Measurements from ENCODE around the gene ELL2. TPM values are rescaled to one million over a fixed set of nuclear protein-coding genes. Genes with fewer than 3 reads are reported as not detected.

Gene ELL2
- total RNA-seq, 4 donors from 2014 or later, result 72.2 to 87.6 (median 79.6) TPM

DNA sequence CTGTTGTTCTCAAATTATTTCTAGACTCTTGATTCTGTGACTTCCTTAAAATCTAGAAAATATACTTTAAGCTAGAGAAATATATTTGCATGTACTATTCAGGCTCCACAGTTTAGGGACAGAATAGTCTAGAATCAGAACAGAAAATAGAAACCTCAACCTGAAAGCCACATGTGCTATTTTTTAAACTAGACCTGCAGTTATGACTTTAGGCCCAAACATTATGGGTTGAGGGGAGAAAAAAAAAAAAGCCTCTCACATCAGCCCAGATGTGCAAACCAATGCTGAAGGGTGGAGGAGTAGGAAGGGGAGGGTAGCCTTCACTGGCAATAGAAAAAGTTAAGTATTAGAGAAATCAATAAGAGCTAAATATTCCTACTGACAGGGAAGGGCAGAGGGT, 35.7 kb downstream of the ELL2 start:
- no peak overlapping the region for H3K27ac ChIP-seq

DNA sequence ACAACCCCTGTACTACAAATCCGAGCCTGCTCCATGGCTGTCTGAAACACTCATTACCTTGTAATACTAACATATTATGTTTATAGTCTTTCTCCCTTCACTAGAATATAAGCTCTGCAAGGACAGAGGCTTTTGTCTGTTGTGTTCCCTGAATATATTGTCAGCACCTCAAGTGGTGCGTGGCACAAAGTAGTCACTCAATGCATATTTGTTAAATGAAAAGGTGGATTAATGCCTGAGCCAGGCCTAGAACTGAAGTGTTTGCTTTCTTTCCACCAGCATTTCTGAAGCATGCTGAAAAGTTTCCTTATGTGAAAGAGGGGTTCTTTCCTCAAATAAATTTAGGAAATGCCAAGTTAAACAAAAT, 36.3 kb downstream of the ELL2 start:
- peaks cover 0 to 4% (median 1%) of the 10 kb centered on the region in 4 donors for H3K4me1 ChIP-seq
- WGBS, 2 donors, result 91% methylated on average over 2 of the region's 2 CpGs
- H3K27me3 ChIP-seq, result no peaks in the 10 kb centered on the region
- no peaks in the 10 kb centered on the region for H3K9me3 ChIP-seq
- peaks cover 0 to 8% (median 0%) of the 10 kb centered on the region in 3 donors for H3K36me3 ChIP-seq
- TF ChIP-seq, protein P1, sequence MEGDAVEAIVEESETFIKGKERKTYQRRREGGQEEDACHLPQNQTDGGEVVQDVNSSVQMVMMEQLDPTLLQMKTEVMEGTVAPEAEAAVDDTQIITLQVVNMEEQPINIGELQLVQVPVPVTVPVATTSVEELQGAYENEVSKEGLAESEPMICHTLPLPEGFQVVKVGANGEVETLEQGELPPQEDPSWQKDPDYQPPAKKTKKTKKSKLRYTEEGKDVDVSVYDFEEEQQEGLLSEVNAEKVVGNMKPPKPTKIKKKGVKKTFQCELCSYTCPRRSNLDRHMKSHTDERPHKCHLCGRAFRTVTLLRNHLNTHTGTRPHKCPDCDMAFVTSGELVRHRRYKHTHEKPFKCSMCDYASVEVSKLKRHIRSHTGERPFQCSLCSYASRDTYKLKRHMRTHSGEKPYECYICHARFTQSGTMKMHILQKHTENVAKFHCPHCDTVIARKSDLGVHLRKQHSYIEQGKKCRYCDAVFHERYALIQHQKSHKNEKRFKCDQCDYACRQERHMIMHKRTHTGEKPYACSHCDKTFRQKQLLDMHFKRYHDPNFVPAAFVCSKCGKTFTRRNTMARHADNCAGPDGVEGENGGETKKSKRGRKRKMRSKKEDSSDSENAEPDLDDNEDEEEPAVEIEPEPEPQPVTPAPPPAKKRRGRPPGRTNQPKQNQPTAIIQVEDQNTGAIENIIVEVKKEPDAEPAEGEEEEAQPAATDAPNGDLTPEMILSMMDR (IDR thresholded peaks at IDR 0.05), result no peak
- TF ChIP-seq POLR2A (IDR thresholded peaks at IDR 0.05) (no peak), EP300 (IDR thresholded peaks at IDR 0.05) (no peak)
- DNase-seq (ENCODE audit: low spot score in 2 of 2), result no peak
- no peak overlapping the region for H3K27ac ChIP-seq
- no peak overlapping the region for H3K4me3 ChIP-seq

More for the DNA sequence above, 35.7 kb downstream of the ELL2 start:
- Histone ChIP-seq H3K4me1 (peaks cover 0 to 4% (median 1%) of the 10 kb centered on the region in 4 donors), H3K36me3 (peaks cover 0 to 8% (median 0%) of the 10 kb centered on the region in 3 donors), H3K9me3 (no peaks in the 10 kb centered on the region), H3K4me3 (no peak overlapping the region), H3K27me3 (no peaks in the 10 kb centered on the region)
- DNase-seq (ENCODE audit: low spot score in 2 of 2), result no peak
- TF ChIP-seq, protein P1 (IDR thresholded peaks at IDR 0.05), result no peak
- TF ChIP-seq POLR2A (IDR thresholded peaks at IDR 0.05), result no peak
- TF ChIP-seq EP300 (IDR thresholded peaks at IDR 0.05), result no peak

DNA sequence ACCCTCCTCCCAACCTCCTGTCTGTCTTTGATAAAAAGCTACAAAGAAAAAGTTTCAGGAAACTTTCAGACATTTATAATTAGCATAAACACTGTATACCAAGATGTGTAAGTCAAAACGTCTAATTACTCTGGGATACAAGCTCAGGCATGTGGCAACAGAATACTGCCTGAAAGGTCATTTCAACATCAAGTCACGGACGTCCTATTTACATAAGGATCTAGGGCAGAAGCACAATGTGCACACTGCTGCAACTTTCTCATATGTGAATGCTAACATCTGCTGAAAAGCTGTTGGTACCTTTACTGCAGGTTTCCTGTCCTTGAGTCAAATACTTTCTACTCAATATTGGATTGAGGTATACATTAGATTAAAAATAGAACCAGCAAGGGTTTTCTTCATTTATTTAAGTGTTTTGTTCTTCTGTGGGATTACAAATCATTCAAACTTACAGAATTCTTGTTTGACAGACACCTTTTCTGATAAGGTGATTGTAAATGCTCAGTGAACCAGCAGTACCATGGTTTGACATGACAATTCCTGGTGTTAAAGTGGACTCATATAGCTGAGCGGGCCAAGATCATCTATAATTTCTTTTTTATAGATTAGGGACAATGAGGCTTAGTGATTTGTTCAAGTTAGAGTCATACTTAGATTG, 36.8 kb downstream of the ELL2 start:
- H3K27me3 ChIP-seq, result no peaks in the 10 kb centered on the region
- H3K27ac ChIP-seq, result no peak overlapping the region
- 55 to 62% methylated on average over 4 of the region's 4 CpGs for WGBS, 2 donors
- peaks cover 0 to 8% (median 0%) of the 10 kb centered on the region in 3 donors for H3K36me3 ChIP-seq
- H3K4me1 ChIP-seq, result peaks cover 0 to 4% (median 2%) of the 10 kb centered on the region in 4 donors
- TF ChIP-seq, protein P1 (IDR thresholded peaks at IDR 0.05), result no peak
- TF ChIP-seq EP300 (IDR thresholded peaks at IDR 0.05), result no peak
- TF ChIP-seq POLR2A (IDR thresholded peaks at IDR 0.05), result no peak
- no peaks in the 10 kb centered on the region for H3K9me3 ChIP-seq
- H3K4me3 ChIP-seq, result no peak overlapping the region
- no peak for DNase-seq (ENCODE audit: low spot score in 2 of 2)

DNA sequence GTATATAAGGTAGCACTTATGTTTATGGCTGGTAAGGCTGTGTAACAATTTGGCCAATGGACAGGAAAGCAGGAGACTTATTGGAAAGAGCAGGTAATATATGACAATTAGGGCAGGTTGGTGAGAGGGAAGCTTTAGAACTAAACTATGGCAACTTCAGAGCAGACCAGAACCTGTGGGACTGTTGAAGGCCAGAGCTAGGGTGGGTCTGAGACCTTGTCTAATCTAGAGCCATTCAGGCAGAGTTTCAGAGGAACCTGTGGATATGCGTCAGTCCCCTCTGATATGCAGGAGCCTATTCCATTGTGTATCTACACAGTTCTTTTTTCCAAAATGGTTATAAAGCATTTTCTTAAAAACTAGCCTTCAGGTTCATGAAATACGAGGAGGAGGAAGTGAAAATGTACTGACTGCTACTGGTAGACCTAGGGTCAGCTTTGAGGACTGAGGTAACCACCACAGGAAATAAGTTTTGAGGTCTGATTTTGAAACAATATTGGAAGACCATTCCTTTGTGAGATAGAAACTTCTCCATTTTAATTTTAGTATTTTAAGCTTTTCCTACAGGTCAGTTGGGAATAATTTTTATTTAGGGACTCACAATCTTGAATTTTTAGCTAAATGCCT, 37.6 kb downstream of the ELL2 start:
- no peak overlapping the region for H3K27ac ChIP-seq
- no peak overlapping the region for H3K4me3 ChIP-seq
- WGBS, 2 donors, result 83 to 87% methylated on average over 2 of the region's 2 CpGs
- no peaks in the 10 kb centered on the region for H3K9me3 ChIP-seq
- TF ChIP-seq POLR2A (IDR thresholded peaks at IDR 0.05) (no peak), EP300 (IDR thresholded peaks at IDR 0.05) (no peak)
- TF ChIP-seq, protein P1 (IDR thresholded peaks at IDR 0.05), result no peak
- no peaks in the 10 kb centered on the region for H3K27me3 ChIP-seq
- peaks cover 0 to 8% (median 0%) of the 10 kb centered on the region in 3 donors for H3K36me3 ChIP-seq
- no peak for DNase-seq (ENCODE audit: low spot score in 2 of 2)
- H3K4me1 ChIP-seq, result peaks cover 0 to 9% (median 2%) of the 10 kb centered on the region in 4 donors

DNA sequence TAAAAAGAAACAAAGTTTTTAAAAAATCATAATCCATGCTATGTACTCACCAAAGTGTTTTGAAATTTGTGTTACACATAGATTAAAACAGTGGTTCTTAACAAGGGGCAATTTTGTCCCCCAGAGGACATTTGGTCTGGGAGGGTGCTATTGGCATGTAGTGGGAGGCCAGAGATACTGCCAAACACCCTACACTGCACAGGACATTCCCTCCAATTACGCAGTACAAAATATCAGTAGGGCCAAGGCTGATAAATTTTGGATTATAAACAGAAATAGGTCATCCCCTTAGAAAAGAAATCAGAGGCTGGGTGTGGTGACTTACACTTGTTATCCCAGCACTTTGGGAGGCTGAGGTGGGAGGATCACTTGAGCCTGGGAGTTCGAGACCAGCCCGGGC, 38.9 kb downstream of the ELL2 start:
- no peak for DNase-seq (ENCODE audit: low spot score in 2 of 2)
- Histone ChIP-seq H3K27ac (no peak overlapping the region), H3K36me3 (peaks cover 0 to 8% (median 0%) of the 10 kb centered on the region in 3 donors), H3K9me3 (no peaks in the 10 kb centered on the region), H3K4me1 (peaks cover 0 to 19% (median 2%) of the 10 kb centered on the region in 4 donors), H3K27me3 (no peaks in the 10 kb centered on the region), H3K4me3 (no peak overlapping the region)
- 85 to 88% methylated on average over 3 of the region's 3 CpGs for WGBS, 2 donors
- no peak for TF ChIP-seq POLR2A (IDR thresholded peaks at IDR 0.05)
- TF ChIP-seq EP300 (IDR thresholded peaks at IDR 0.05), result no peak
- TF ChIP-seq, protein P1 (IDR thresholded peaks at IDR 0.05), result no peak
